HUES64 (cell line): ENCODE data around the gene ID3.

Experiments
- H3K27ac ChIP-seq: 2 replicates; pipeline ENCODE4 v1.7.0; 2013; ENCODE audit warnings: low read depth, low read length, inconsistent platforms
- H3K27me3 ChIP-seq: 2 replicates; pipeline ENCODE4 v1.6.1; 2013; ENCODE audit warnings: mild to moderate bottlenecking, low read length; ENCODE audit not compliant: insufficient read depth
- H3K36me3 ChIP-seq: 2 replicates; pipeline ENCODE4 v1.6.1; 2013; ENCODE audit warnings: mild to moderate bottlenecking, low read length; ENCODE audit not compliant: insufficient read depth
- H3K4me1 ChIP-seq: 2 replicates; pipeline ENCODE4 v1.6.1; 2013; ENCODE audit warnings: mild to moderate bottlenecking, low read length, moderate library complexity; ENCODE audit not compliant: insufficient read depth
- H3K4me3 ChIP-seq: 2 replicates; pipeline ENCODE4 v1.5.1; 2013; ENCODE audit warnings: mild to moderate bottlenecking, low read length, moderate library complexity
- H3K9ac ChIP-seq: 2 replicates; pipeline ENCODE4 v1.6.1; 2013; ENCODE audit warnings: mild to moderate bottlenecking, low read depth, low read length
- H3K9me3 ChIP-seq: 2 replicates; pipeline ENCODE4 v1.6.1; 2013; ENCODE audit warnings: low read depth, low read length; ENCODE audit not compliant: insufficient read depth
- WGBS: fragments of 150-250, 120-280 bp; methylation state at CpG from one replicate; pipeline ENCODE4 v1.1.7; 2013; ENCODE audit warnings: missing lambda C conversion rate; 5-methylcytosine and 5-hydroxymethylcytosine counted together

The ID3 gene

GRCh38 chr1:23555986-23556634 lies 3.2 kb downstream of the ID3 start:
- Histone ChIP-seq H3K4me3 (peak overlapping the region; percentile 82), H3K9ac (peak overlapping the region; percentile 88), H3K36me3 (peaks cover 14% of the 10 kb centered on the region), H3K4me1 (peaks cover 44% of the 10 kb centered on the region), H3K27ac (peak overlapping the region; percentile 89), H3K9me3 (no peaks in the 10 kb centered on the region), H3K27me3 (peaks cover 9% of the 10 kb centered on the region)
- WGBS, result 2% methylated on average over 8 of the region's 9 CpGs

GRCh38 chr1:23555270-23555985 lies 3.9 kb downstream of the ID3 start:
- peak overlapping the region; percentile 83 for H3K9ac ChIP-seq
- no peaks in the 10 kb centered on the region for H3K9me3 ChIP-seq
- peak overlapping the region; percentile 89 for H3K27ac ChIP-seq
- peaks cover 37% of the 10 kb centered on the region for H3K4me1 ChIP-seq
- H3K27me3 ChIP-seq, result peaks cover 9% of the 10 kb centered on the region
- peaks cover 14% of the 10 kb centered on the region for H3K36me3 ChIP-seq
- peak overlapping the region; percentile 58 for H3K4me3 ChIP-seq
- 3% methylated on average over 15 of the region's 15 CpGs for WGBS

GRCh38 chr1:23554481-23555269 lies 4.6 kb downstream of the ID3 start:
- Histone ChIP-seq H3K9ac (peak overlapping the region; percentile 89), H3K36me3 (peaks cover 14% of the 10 kb centered on the region), H3K4me1 (peaks cover 32% of the 10 kb centered on the region), H3K27me3 (peaks cover 9% of the 10 kb centered on the region), H3K4me3 (peak overlapping the region; percentile 62), H3K27ac (peak overlapping the region; percentile 96), H3K9me3 (no peaks in the 10 kb centered on the region)
- under 1% methylated on average over 81 of the region's 81 CpGs for WGBS

GRCh38 chr1:23554127-23554480 lies 5.2 kb downstream of the ID3 start:
- H3K27me3 ChIP-seq, result peaks cover 9% of the 10 kb centered on the region
- WGBS, result 11% methylated on average over 12 of the region's 12 CpGs
- H3K36me3 ChIP-seq, result peaks cover 14% of the 10 kb centered on the region
- peak overlapping the region; percentile 96 for H3K27ac ChIP-seq
- H3K9ac ChIP-seq, result peak overlapping the region; percentile 89
- no peaks in the 10 kb centered on the region for H3K9me3 ChIP-seq
- peaks cover 32% of the 10 kb centered on the region for H3K4me1 ChIP-seq
- peak overlapping the region; percentile 62 for H3K4me3 ChIP-seq

- peak overlapping the region; percentile 89 for H3K9ac ChIP-seq
- peaks cover 9% of the 10 kb centered on the region for H3K27me3 ChIP-seq
- WGBS, result 59% methylated on average over 21 of the region's 21 CpGs
- H3K36me3 ChIP-seq, result peaks cover 14% of the 10 kb centered on the region
- peak overlapping the region; percentile 96 for H3K27ac ChIP-seq
- peak overlapping the region; percentile 62 for H3K4me3 ChIP-seq
- peaks cover 32% of the 10 kb centered on the region for H3K4me1 ChIP-seq
- no peaks in the 10 kb centered on the region for H3K9me3 ChIP-seq
Measured at GRCh38 chr1:23553231-23554126, 5.8 kb downstream of the ID3 start.

- Histone ChIP-seq H3K36me3 (no peaks in the 10 kb centered on the region), H3K27ac (no peak overlapping the region), H3K4me3 (no peak overlapping the region), H3K9ac (no peak overlapping the region), H3K9me3 (no peaks in the 10 kb centered on the region), H3K4me1 (peaks cover 26% of the 10 kb centered on the region), H3K27me3 (peaks cover 9% of the 10 kb centered on the region)
- 85% methylated on average over 4 of the region's 4 CpGs for WGBS
Measured at GRCh38 chr1:23551849-23552248, 7.5 kb downstream of the ID3 start.

GRCh38 chr1:23548704-23549143 lies 10.6 kb downstream of the ID3 start:
- Histone ChIP-seq H3K4me3 (no peak overlapping the region), H3K9me3 (no peaks in the 10 kb centered on the region), H3K4me1 (peaks cover 7% of the 10 kb centered on the region; the same call in 1 of the 2 replicates), H3K27me3 (peaks cover 7% of the 10 kb centered on the region), H3K27ac (no peak overlapping the region), H3K36me3 (no peaks in the 10 kb centered on the region), H3K9ac (no peak overlapping the region)
- 89% methylated on average over 9 of the region's 9 CpGs for WGBS

GRCh38 chr1:23546897-23547584 lies 12.3 kb downstream of the ID3 start:
- H3K36me3 ChIP-seq, result no peaks in the 10 kb centered on the region
- H3K9ac ChIP-seq, result no peak overlapping the region
- no peak overlapping the region for H3K27ac ChIP-seq
- no peaks in the 10 kb centered on the region for H3K9me3 ChIP-seq
- H3K4me1 ChIP-seq, result peaks cover 2% of the 10 kb centered on the region; the same call in 1 of the 2 replicates
- H3K27me3 ChIP-seq, result no peaks in the 10 kb centered on the region
- H3K4me3 ChIP-seq, result no peak overlapping the region
- WGBS, result 87% methylated on average over 5 of the region's 8 CpGs

DNA sequence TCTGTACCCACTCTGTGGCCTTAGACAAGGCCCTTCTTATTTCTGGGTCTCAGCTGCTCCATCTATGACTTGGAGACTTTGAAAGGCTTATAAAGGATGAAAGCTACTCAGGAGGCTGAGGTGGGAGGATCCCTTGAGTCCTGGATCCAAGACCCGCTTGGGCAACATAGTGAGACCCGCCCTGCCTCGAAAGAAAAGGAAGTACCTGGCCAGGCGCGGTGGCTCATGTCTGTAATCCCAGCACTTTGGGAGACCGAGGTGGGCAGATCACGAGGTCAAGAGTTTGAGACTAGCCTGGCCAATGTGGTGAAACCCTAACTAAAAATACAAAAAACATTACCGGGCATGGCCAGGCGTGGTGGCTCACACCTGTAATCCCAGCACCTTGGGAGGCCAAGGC lies 13.4 kb downstream of the ID3 start:
- Histone ChIP-seq H3K9ac (no peak overlapping the region), H3K27ac (no peak overlapping the region), H3K4me1 (no peaks in the 10 kb centered on the region), H3K4me3 (no peak overlapping the region), H3K27me3 (no peaks in the 10 kb centered on the region), H3K9me3 (no peaks in the 10 kb centered on the region), H3K36me3 (no peaks in the 10 kb centered on the region)
- WGBS, result 91% methylated on average over 9 of the region's 9 CpGs
